RKO (cell line): Measurements from ENCODE around the gene RHOC.

Source experiments
- DNase-seq: peaks from one replicate; pipeline ENCODE4 v3.0.0-alpha.2; 2016; ENCODE audit warnings: low spot score

RHOC gene

DNA sequence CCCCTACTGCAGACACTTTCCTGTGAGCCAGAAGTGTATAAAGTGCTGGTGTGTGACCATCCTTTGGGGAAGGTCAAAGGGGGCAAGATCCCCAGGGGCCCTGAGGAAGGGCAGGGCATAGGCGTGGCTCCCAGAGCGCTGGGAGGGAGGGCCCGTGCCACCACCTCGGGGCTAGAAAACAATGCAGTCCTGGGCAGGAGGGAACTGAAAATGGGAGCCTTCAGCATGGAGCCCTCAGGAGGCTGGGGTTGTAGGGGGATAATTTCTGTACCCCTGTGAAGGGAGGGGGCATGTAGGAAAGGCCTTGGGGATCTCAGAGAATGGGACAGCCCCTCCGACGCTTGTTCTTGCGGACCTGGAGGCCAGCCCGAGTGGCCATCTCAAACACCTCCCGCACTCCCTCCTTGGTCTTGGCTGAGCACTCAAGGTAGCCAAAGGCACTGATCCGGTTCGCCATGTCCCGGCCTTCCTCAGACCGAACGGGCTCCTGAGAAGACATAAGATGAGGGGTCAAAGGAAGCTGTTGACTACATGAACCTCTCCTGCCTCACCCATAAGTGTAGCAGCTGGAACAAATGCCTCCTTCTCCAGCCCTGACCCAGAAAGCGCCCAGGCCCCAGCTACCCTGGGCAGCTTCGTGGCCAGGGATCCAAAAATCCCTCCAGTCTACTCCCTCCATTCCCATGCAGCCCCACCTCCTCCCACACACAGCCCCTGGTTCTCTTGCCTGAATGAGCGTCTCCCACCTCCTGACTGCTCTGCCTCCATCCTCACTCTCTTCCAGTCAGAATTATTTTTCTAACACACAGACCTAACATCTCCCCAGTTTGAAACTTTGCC lies 5.5 kb downstream of the RHOC start:
- no peak for DNase-seq

DNA sequence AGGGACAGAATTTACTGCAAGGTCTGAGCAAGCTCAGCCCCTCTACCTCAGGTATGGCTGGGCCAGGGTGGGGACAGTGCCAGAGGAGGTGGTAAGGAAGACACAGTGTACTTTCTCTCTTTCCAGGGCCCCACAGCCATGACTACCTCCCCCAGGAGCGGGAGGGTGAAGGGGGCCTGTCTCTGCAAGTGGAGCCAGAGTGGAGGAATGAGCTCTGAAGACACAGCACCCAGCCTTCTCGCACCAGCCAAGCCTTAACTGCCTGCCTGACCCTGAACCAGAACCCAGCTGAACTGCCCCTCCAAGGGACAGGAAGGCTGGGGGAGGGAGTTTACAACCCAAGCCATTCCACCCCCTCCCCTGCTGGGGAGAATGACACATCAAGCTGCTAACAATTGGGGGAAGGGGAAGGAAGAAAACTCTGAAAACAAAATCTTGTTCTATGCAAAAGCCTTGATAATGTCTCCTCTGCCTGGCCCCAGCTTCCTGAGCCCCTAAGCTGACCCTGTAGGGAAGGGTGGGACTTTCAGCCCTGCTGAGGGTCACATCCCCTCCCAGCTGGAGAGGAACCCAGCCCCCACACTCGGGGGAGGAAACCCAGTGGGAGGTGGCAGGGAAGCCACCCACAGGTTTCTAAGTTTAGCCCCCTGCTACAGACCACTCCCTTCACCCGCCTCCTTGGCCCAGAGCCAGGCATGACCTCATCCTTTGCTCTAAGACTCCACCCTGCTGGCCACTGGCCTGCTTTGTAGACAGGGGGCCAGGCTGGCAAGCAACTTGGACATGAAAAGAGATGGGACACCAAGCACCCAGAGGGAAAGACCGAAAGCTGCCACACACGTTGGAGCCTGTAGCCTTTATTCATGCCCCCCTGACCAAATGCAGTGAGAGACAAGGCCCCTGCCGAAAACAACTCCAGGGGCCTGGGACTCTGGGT lies 6.4 kb downstream of the RHOC start:
- peak; percentile 78 for DNase-seq

DNA sequence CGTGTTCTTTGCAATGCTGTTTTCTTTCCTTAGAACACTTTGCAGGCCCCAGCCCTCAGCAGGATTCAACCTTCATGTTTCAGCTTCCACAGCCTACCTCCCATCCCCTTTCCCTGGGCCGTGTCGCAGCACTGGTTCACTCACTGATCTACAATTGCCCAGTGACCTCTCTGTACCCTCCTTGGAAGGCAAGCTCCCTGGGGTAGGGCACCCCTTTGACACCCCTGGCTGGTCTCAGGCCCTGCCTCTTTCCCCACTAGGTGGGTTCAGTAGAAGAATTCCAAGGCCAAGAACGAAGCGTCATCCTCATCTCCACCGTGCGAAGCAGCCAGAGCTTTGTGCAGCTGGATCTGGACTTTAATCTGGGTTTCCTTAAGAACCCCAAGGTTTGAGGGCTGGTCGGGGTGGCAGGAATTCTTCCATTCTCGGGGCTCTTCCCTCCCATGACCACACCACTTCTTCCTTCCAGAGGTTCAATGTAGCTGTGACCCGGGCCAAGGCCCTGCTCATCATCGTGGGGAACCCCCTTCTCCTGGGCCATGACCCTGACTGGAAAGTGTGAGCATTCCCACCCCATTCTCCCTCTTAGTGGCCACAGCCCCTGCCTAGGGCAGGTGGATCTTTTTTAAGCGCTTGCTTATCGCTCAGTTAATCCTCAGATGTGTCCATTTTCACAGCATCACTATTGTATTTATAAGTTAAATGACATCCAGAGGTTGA lies 7.3 kb downstream of the RHOC start:
- DNase-seq, result no peak

DNA sequence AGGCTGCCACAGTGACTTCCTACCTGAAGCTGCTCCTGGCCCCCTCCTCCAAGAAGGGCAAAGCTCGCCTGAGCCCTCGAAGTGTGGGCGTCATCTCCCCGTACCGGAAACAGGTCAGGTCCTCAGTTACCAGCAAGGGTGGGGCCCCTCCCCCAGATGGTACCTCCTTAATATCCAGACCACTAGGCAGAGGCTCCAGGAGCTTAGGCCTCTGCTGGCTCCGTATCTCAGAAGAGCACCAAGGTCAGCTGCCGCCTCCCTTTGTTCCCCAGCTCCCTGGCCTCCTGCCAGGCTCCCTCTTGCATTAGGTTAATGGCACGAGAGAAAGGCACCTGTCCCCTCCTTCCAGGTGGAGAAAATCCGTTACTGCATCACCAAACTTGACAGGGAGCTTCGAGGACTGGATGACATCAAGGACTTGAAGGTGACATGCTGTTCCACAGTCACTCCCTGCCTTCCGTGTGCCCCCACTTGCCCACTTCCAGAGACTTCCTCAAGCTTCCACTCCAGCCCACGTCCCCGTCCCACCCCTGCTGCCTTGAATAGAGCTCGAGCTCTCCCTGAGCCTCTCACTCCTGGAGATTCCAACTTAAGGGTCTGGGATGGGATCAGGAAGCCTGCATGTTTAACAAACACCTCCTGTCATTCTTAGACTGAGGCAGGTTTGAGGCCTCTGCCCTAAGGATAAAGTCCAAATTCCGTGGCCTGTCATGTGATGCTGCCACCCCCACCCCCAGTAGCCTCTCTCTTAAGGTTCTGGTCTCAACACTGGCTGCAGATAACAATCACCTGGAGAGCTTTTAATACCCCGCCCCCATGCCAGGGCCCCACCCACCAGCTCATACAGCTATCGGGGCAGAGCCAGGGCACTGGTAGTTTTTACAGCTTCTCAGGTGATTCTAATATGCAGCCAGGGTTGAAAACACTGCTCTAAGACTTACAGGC lies 8.3 kb downstream of the RHOC start:
- DNase-seq, result no peak

DNA sequence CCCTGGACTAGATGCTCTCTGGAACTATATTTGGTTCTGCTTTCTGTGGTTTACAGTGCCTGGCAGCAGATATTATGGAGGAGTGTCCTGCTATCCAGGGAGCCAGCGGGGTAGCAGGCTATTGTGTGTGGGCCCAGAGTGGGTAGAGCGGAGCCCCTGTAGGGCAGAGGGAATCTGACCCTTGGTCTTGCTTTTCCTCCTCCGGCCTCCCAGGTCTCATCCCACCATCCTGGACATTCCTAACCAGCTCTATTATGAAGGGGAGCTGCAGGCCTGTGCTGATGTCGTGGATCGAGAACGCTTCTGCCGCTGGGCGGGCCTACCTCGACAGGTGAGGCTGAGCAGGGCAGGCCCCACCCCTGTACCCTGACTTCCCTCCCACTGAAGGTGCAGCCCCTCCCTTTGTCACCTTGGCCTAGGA lies 9.1 kb downstream of the RHOC start:
- DNase-seq, result no peak

DNA sequence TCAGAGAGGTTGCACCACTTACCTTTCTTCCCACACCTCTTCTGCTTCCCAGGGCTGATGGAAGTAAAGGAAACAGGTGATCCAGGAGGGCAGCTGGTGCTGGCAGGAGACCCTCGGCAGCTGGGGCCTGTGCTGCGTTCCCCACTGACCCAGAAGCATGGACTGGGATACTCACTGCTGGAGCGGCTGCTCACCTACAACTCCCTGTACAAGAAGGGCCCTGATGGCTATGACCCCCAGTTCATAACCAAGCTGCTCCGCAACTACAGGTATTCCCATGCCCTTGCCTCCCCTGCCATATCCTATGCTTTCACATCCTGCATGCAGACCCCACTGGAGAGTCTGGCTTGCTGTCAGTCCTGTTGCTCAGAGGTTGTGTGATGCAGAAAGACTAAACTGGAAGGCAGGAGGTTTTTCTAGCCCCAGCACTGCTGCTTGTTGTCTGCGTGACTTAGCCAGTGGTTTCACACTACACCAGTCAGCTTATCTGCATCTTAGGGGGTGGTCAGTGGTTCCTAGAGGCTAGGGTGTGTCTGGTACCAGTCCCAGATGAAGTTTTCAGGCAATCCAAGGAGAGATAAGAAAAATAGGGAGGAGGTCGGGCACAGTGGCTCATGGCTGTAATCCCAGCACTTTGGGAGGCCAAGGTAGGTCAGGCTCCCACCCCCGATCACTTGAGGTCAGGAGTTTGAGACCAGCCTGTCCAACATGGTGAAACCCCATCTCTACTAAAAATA lies 10.2 kb downstream of the RHOC start:
- DNase-seq, result no peak

DNA sequence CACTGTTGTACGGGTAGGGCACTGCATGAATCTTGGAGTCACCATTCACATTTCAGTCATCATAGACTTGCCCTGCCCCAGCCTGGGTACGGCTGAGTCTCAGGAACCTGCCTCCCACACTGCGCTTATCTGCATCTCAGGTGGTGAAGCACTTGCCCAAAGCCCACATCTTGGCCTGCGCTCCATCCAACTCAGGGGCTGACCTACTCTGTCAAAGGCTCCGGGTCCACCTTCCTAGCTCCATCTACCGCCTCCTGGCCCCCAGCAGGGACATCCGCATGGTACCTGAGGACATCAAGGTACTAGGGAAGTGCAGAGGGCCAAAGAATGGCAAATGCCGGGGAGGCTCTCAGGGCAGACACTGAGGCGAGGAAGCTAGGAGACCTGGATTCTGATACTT lies 11.7 kb downstream of the RHOC start:
- DNase-seq, result no peak

DNA sequence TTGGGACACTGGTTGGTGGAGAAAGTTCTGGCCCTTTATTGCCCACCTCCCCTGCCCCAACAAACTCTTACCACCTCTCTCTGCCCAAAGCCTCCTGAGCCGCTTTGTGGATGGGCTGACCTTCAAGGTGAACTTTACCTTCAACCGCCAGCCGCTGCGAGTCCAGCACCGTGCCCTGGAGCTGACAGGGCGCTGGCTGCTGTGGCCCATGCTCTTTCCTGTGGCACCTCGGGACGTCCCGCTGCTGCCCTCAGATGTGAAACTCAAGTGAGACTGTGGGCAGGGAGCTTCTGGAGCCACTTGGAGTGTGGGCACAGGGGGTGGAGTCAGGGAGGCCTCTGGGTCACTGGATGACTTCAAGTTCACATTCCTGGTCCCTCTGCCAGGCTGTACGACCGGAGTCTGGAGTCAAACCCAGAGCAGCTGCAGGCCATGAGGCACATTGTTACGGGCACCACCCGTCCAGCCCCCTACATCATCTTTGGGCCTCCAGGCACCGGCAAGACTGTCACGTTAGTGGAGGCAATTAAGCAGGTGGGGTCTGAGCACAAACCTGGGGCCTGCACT lies 12.5 kb downstream of the RHOC start:
- DNase-seq, result no peak

DNA sequence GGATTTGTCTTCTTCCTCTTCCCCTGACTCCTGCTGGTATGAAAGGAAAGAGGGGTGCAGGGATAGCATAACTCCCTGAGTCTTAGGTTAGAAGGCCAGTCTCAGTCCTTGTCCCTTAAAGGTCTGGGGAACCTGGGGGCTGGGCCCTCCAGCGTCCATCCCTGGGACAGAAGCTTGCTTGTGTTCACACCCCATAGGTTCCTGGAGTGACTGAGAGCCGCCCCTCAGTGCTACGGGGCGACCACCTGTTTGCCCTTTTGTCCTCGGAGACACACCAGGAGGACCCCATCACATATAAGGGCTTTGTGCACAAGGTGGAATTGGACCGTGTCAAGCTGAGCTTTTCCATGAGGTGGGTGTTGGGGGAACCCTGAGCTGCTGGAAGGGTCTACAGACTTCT lies 13.1 kb downstream of the RHOC start:
- DNase-seq, result no peak

DNA sequence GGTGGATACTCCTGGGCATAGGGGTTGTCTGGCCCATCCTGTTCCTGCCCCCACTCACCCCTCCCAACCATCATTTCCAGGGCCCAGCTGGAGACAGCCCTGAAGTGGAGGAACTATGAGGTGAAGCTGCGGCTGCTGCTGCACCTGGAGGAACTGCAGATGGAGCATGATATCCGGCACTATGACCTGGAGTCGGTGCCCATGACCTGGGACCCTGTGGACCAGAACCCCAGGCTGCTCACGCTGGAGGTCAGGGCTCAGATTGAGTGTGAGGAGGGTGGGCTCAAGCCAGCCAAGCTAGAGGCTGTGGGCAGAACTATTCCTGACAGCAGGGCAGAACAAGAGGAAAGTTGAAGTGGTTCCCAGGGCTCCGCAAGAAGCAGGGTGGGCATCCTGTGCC lies 14.2 kb downstream of the RHOC start:
- no peak for DNase-seq

DNA sequence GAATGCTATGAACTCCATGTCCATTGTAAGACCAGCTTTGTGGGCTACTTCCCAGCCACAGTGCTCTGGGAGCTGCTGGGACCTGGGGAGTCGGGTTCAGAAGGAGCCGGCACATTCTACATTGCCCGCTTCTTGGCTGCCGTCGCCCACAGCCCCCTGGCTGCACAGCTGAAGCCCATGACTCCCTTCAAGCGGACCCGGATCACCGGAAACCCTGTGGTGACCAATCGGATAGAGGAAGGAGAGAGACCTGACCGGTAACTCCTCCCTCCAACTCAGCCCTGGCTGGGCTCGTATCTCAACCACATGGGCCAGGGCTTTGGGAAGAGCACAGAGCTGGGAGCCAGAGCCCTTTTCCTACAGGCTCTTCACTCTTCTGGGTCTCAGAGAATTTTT lies 17.1 kb downstream of the RHOC start:
- DNase-seq, result no peak

DNA sequence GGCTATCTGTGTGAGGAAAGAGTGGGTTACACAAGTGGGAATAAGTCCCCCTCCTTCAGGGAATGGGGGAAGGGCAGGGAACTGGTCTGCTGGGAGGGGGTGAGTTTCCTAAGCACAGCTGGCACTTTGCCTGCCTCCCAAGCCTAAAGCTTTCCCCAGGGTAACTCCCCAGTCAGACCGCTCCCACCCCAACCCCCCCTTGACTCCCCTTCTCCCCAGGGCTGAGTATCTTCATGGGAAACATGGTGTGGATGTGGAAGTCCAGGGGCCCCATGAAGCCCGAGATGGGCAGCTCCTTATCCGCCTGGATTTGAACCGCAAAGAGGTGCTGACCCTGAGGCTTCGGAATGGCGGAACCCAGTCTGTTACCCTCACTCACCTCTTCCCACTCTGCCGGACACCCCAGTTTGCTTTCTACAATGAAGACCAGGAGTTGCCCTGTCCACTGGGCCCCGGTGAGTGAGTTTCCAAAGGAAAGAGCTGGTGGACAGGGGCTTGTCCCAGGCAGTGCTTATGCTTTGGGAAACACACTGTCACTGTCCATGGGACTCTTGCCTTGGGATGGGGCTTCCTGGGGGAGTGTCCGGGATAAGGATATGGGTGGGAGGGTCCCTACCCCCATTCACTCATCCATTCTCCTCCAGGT lies 17.6 kb downstream of the RHOC start:
- DNase-seq, result no peak

DNA sequence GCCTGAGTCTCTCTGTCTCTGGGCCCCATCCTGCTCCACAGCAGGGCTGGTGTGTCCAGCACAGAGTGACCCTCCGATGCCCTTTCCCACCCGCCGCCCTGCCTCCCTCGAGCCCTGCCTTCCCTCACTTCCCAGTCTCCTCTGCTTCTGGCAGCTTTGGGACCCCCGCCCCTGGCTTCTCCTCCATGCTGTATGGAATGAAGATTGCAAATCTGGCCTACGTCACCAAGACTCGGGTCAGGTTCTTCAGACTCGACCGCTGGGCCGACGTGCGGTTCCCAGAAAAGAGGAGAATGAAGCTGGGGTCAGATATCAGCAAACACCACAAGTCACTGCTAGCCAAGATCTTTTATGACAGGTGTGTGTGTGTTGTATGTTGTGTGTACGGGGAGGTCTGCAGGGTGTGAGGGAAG lies 18.1 kb downstream of the RHOC start:
- no peak for DNase-seq

DNA sequence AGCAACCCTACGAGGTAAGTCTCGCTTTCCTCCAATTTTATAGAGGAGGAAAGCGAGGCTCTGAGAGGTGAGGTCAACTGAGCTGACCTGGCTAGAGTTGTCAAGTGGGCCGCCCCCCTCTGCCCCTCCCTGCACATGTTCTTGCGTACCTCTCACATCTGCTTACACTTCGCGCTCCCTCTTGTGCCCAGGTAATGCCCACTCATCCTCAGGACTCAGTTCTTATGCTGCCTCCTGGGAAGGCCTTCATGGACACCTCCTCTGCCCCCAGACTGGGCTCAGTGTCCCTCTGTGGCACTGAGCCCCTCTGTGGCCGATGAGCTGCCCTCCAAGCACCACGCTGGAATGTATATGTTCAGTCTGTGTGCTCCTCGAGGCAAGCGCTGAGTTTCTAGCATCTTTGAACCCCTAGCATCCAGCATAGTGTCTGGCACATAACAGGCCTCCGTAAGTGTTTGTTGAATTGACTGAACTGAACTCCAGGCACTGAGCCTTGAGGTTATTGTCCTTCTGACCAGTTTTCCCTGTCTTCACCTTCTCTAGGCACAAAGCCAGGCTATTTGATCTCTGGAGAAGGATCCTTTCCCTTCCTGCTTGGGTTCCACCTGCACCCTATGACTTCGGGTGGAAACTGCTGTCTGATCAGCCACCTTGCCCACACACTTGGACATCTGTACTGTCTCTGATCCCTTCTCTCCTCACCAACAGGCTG lies 19.0 kb downstream of the RHOC start:
- no peak for DNase-seq

DNA sequence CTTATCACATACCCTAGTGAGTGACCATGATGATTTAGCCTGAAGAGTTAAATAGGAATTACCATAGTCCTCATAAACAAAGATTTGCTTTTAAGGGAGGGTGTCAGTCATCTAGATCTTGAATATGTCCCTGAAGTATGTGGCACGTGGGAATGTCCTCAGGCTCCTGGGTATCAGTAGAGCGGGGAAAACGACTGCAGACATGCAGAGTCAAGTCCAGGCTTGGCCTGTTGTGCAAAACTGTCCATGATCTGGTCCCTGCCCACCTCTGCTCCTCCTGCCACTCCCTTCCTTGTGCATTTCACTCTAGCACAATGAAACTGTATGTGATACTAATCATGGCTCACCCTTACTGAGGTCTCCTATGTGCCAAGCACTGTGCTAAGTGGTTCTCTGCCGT lies 19.6 kb downstream of the RHOC start:
- DNase-seq, result no peak

DNA sequence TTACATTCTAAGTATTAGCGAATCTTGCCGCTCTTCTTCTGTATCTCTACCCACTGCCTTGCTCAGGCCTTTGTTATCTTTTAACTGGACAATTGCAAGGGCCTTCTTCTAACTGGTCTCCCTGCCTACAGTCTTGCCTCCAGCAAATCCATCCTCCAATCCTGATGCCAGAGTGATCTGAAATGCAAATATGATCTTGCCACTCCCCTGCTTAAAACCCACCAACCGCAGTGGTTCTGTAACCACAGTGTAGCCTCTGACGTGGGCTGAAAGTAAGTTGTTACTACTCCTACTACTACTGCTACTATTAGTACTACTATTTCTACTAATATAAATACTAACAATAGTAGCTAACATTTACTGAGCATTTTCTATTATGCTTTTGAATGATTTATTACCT lies 20.1 kb downstream of the RHOC start:
- no peak for DNase-seq

DNA sequence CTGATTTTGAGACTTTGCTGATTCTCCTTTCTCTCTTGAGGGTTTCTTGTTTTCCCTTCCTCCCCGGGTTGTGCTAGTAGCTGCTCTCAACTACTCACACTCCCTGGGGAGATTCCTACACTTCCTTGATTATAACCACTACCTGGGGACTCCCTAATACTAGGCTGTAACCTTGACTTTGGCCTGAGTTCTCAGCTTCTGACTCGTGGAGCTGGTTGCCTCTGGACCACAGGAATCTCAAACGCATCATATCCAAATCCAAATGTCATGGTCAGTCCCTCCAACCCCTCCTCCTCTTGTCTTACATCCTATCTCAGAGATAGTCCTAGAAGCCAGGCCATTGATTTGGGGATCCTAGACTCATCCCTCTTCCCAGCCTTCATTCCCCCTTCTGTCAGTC lies 20.5 kb downstream of the RHOC start:
- DNase-seq, result no peak

DNA sequence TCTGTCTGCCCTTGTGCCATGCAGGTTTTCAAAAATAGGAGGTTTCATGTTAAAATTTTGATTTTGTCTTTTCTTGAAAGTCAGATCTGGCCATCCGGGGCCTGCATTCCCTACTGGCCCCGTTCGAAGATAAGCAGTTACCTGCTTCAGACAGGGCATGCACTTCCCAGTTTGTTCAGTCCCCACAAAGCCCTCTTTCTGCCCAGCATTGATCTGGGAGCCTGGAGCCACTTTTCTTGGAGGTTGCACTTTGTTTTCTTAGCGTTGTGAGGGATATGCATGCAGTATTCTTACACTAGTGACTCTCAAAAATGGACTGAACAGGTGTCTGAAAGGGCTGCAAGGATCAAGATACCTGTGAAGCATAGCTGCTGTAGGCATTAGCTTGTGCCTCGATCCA lies 21.0 kb downstream of the RHOC start:
- no peak for DNase-seq

DNA sequence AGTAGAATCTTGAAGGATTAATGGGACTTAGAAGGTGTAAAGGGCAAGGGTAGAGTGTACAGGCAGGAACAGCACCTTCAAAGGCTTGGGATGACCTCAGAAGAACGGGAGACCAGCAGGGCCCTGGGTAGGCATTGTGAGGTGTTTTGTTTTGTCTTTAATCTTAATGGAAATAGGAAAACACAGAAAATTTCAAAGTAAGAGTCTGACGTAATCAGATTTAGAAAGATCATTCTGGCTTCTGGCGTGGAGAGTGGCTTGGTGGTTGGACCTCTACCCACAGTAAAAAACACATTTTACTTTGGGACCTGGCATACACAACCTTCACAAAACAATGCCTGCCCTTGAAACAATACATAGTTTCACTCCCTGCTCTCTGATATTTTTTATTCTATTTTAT lies 28.3 kb downstream of the RHOC start:
- no peak for DNase-seq
